Neuronal stem cell (in vitro differentiated cells): ENCODE results near the gene HMG20B.

Source experiments
- DNase-seq: peaks from one replicate; pipeline ENCODE4 v3.0.0-alpha.2; 2013; ENCODE audit warnings: low spot score
- H2AFZ ChIP-seq: one replicate; pipeline ENCODE4 v1.6.1; 2013; ENCODE audit warnings: mild to moderate bottlenecking, low read length, inconsistent platforms
- H2AK5ac ChIP-seq: 2 replicates; pipeline ENCODE4 v1.6.1; 2013; ENCODE audit warnings: low read depth, mild to moderate bottlenecking, inconsistent platforms, low read length, moderate library complexity, mixed read lengths
- H2BK120ac ChIP-seq: 2 replicates; pipeline ENCODE4 v1.6.1; 2013; ENCODE audit warnings: low read depth, mild to moderate bottlenecking, inconsistent platforms, low read length, moderate library complexity, mixed read lengths
- H2BK12ac ChIP-seq: one replicate; pipeline ENCODE4 v1.6.1; 2013; ENCODE audit warnings: low read length, inconsistent platforms
- H2BK15ac ChIP-seq: 2 replicates; pipeline ENCODE4 v1.6.1; 2013; ENCODE audit warnings: mild to moderate bottlenecking, low read length, inconsistent platforms, mixed read lengths
- H2BK5ac ChIP-seq: one replicate; pipeline ENCODE4 v1.6.1; 2013; ENCODE audit warnings: inconsistent platforms, mild to moderate bottlenecking, low read length, moderate library complexity
- H3K14ac ChIP-seq: one replicate; pipeline ENCODE4 v1.6.1; 2013; ENCODE audit warnings: low read length, inconsistent platforms
- H3K18ac ChIP-seq: 2 replicates; pipeline ENCODE4 v1.6.1; 2013; ENCODE audit warnings: low read length, inconsistent platforms
- H3K23ac ChIP-seq: 2 replicates; pipeline ENCODE4 v1.6.1; 2013; ENCODE audit warnings: low read depth, mild to moderate bottlenecking, mixed read lengths, low read length, inconsistent platforms; ENCODE audit not compliant: poor library complexity
- H3K27ac ChIP-seq: replicated peaks from 3 replicates; pipeline ENCODE4 v1.5.1; 2013; ENCODE audit warnings: low read length, inconsistent platforms
- H3K27me3 ChIP-seq, 3 experiments: 2 replicates each; pipeline ENCODE4 v1.6.1; 2013; ENCODE audit warnings: low read length in 3 of 3, mild to moderate bottlenecking in 2 of 3, inconsistent platforms in 1 of 3, low read depth in 1 of 3, mixed read lengths in 1 of 3, moderate library complexity in 1 of 3; ENCODE audit not compliant: control insufficient read depth in 3 of 3, insufficient read depth in 3 of 3
- H3K36me3 ChIP-seq, 2 donors: replicated peaks in 1 of 2; 2 replicates each; pipeline ENCODE4 v1.6.1; 2013; ENCODE audit warnings: low read length in 2 of 2; ENCODE audit not compliant: control insufficient read depth in 2 of 2, insufficient read depth in 2 of 2
- H3K4ac ChIP-seq: 2 replicates; pipeline ENCODE4 v1.6.1; 2013; ENCODE audit warnings: inconsistent platforms, mild to moderate bottlenecking, low read length, moderate library complexity
- H3K4me1 ChIP-seq, 2 donors: 1 replicate in 1 of 2; 2 replicates in 1 of 2; pipeline ENCODE4 v1.6.1; 2013; ENCODE audit warnings: low read length in 2 of 2, low read depth in 1 of 2; ENCODE audit not compliant: control insufficient read depth in 2 of 2, insufficient read depth in 1 of 2
- H3K4me2 ChIP-seq: one replicate; pipeline ENCODE4 v1.6.1; 2013; ENCODE audit warnings: mild to moderate bottlenecking, low read length, inconsistent platforms; ENCODE audit not compliant: insufficient read depth, poor library complexity, severe bottlenecking
- H3K4me3 ChIP-seq, 2 donors: 2 replicates each; pipeline ENCODE4 v1.5.1; 2013; ENCODE audit warnings: low read length in 2 of 2, mild to moderate bottlenecking in 2 of 2, inconsistent platforms in 1 of 2, moderate library complexity in 1 of 2
- H3K79me1 ChIP-seq: one replicate; pipeline ENCODE4 v1.6.1; 2013; ENCODE audit warnings: low read depth, mild to moderate bottlenecking, inconsistent platforms, low read length, moderate library complexity
- H3K9ac ChIP-seq: one replicate; pipeline ENCODE4 v1.6.1; 2013; ENCODE audit warnings: mild to moderate bottlenecking, low read depth, low read length, inconsistent platforms; ENCODE audit not compliant: poor library complexity
- H3K9me3 ChIP-seq, 2 donors: replicated peaks in 1 of 2; 2 replicates each; pipeline versions ENCODE3 to v1.6.1; 2013; ENCODE audit warnings: low read length in 2 of 2, mild to moderate bottlenecking in 2 of 2, inconsistent platforms in 1 of 2, low read depth in 1 of 2, mixed read lengths in 1 of 2, moderate library complexity in 1 of 2; ENCODE audit not compliant: control insufficient read depth in 2 of 2, insufficient read depth in 1 of 2
- H4K8ac ChIP-seq: one replicate; pipeline ENCODE4 v1.6.1; 2013; ENCODE audit warnings: low read depth, mild to moderate bottlenecking, inconsistent platforms, low read length, moderate library complexity
- H4K91ac ChIP-seq: one replicate; pipeline ENCODE4 v1.6.1; 2013; ENCODE audit warnings: low read length, low read depth, mild to moderate bottlenecking, inconsistent platforms; ENCODE audit not compliant: poor library complexity
- WGBS, 2 donors: extraction: QIAGEN DNeasy Blood & Tissue Kit; methylation state at CpG; one replicate each; pipeline ENCODE4 v1.1.7; 2013; ENCODE audit warnings: missing lambda C conversion rate in 2 of 2, mixed read lengths in 1 of 2; ENCODE audit not compliant: insufficient read length in 2 of 2, insufficient replicate concordance in 1 of 2; ENCODE audit errors: extremely low coverage in 2 of 2; 5-methylcytosine and 5-hydroxymethylcytosine counted together

Gene HMG20B

GRCh38 chr19:3539756-3540118 lies 33.0 kb upstream of the HMG20B start:
- no peak overlapping the region for H2AK5ac ChIP-seq
- H3K23ac ChIP-seq, result peak overlapping the region; percentile 10
- H2BK15ac ChIP-seq, result no peak overlapping the region
- H3K4me1 ChIP-seq, result peaks cover 7 to 8% of the 10 kb centered on the region in 2 donors
- H2AFZ ChIP-seq, result no peak overlapping the region
- H3K9ac ChIP-seq, result no peak overlapping the region
- H3K27me3 ChIP-seq, result no peaks in the 10 kb centered on the region
- peaks cover 17 to 43% of the 10 kb centered on the region in 2 donors for H3K36me3 ChIP-seq
- H3K18ac ChIP-seq, result no peak overlapping the region
- no peak overlapping the region for H2BK5ac ChIP-seq
- no peaks in the 10 kb centered on the region for H3K9me3 ChIP-seq
- DNase-seq, result no peak
- no peak overlapping the region for H2BK12ac ChIP-seq
- H3K79me1 ChIP-seq, result peaks cover 6% of the 10 kb centered on the region
- no CpG with 5 or more reads among the region's 1 CpG for WGBS, 2 donors
- no peak overlapping the region for H4K8ac ChIP-seq
- no peak overlapping the region for H2BK120ac ChIP-seq
- no peak overlapping the region for H3K27ac ChIP-seq
- H3K14ac ChIP-seq, result peak overlapping the region; percentile 56
- H3K4me3 ChIP-seq, result no peak overlapping the region
- H3K4ac ChIP-seq, result no peak overlapping the region
- no peak overlapping the region for H4K91ac ChIP-seq
- no peak overlapping the region for H3K4me2 ChIP-seq

- Histone ChIP-seq H4K8ac (peak overlapping the region; percentile 43), H3K36me3 (peaks cover 18 to 35% of the 10 kb centered on the region in 2 donors), H2BK12ac (peak overlapping the region; percentile 90), H3K79me1 (peaks cover 11% of the 10 kb centered on the region), H3K4me2 (no peak overlapping the region), H3K14ac (peak overlapping the region; percentile 71), H4K91ac (no peak overlapping the region), H3K4ac (no peak overlapping the region), H3K23ac (no peak overlapping the region), H3K9ac (no peak overlapping the region), H3K4me1 (peaks cover 8 to 9% of the 10 kb centered on the region in 2 donors), H3K27me3 (no peaks in the 10 kb centered on the region), H2AFZ (no peak overlapping the region), H3K9me3 (no peaks in the 10 kb centered on the region), H3K18ac (peak overlapping the region; percentile 13), H2BK5ac (peak overlapping the region; percentile 53), H3K4me3 (no peak overlapping the region), H2BK120ac (no peak overlapping the region), H2BK15ac (no peak overlapping the region), H2AK5ac (peak overlapping the region; percentile 56), H3K27ac (no peak overlapping the region)
- DNase-seq, result no peak
- WGBS, 2 donors, result no CpG with 5 or more reads among the region's 47 CpGs
Measured at GRCh38 chr19:3543150-3544057, 29.3 kb upstream of the HMG20B start.

GRCh38 chr19:3544058-3544376 lies 28.7 kb upstream of the HMG20B start:
- Histone ChIP-seq H3K4me3 (no peak overlapping the region), H2BK15ac (no peak overlapping the region), H3K18ac (no peak overlapping the region), H2AFZ (no peak overlapping the region), H2BK120ac (no peak overlapping the region), H4K8ac (peak overlapping the region; percentile 43), H2BK5ac (peak overlapping the region; percentile 53), H3K27me3 (no peaks in the 10 kb centered on the region), H3K14ac (no peak overlapping the region), H2AK5ac (peak overlapping the region; percentile 56), H3K4me2 (peak overlapping the region; percentile 11), H3K27ac (no peak overlapping the region), H2BK12ac (peak overlapping the region; percentile 90), H3K9me3 (no peaks in the 10 kb centered on the region), H3K4me1 (peaks cover 5 to 6% of the 10 kb centered on the region in 2 donors), H4K91ac (no peak overlapping the region), H3K23ac (no peak overlapping the region), H3K9ac (no peak overlapping the region), H3K36me3 (peaks cover 20 to 33% of the 10 kb centered on the region in 2 donors), H3K79me1 (peaks cover 11% of the 10 kb centered on the region), H3K4ac (no peak overlapping the region)
- no peak for DNase-seq
- WGBS, 2 donors, result no CpG with 5 or more reads among the region's 9 CpGs

GRCh38 chr19:3544742-3545668 lies 27.7 kb upstream of the HMG20B start:
- H2BK120ac ChIP-seq, result no peak overlapping the region
- no peak overlapping the region for H4K8ac ChIP-seq
- no peak overlapping the region for H3K4me2 ChIP-seq
- H3K4ac ChIP-seq, result no peak overlapping the region
- H3K27ac ChIP-seq, result no peak overlapping the region
- H2BK12ac ChIP-seq, result peak overlapping the region; percentile 75
- no peak overlapping the region for H3K14ac ChIP-seq
- peak; percentile 55 for DNase-seq
- H3K27me3 ChIP-seq, result no peaks in the 10 kb centered on the region
- peaks cover 10% of the 10 kb centered on the region for H3K79me1 ChIP-seq
- peak overlapping the region in 1 of 2 donors; percentile 10 for H3K4me3 ChIP-seq
- H2BK5ac ChIP-seq, result no peak overlapping the region
- H3K36me3 ChIP-seq, result peaks cover 18 to 25% of the 10 kb centered on the region in 2 donors
- H3K9ac ChIP-seq, result peak overlapping the region; percentile 80
- H2BK15ac ChIP-seq, result no peak overlapping the region
- H3K9me3 ChIP-seq, result no peaks in the 10 kb centered on the region
- H3K18ac ChIP-seq, result peak overlapping the region; percentile 70
- H2AK5ac ChIP-seq, result peak overlapping the region; percentile 70
- H4K91ac ChIP-seq, result no peak overlapping the region
- peaks cover 0 to 3% of the 10 kb centered on the region in 2 donors for H3K4me1 ChIP-seq
- no CpG with 5 or more reads among the region's 30 CpGs for WGBS, 2 donors
- H3K23ac ChIP-seq, result peak overlapping the region; percentile 89
- H2AFZ ChIP-seq, result no peak overlapping the region
